Measurements from ENCODE around the gene C20orf141. TPM values are rescaled to one million over a fixed set of nuclear protein-coding genes. Genes with fewer than 3 reads are reported as not detected.

Gene C20orf141
- total and polyA plus RNA-seq, 2 of the 4 experiments (the other 2 are of a cell fraction): 0.36 to 0.91 TPM

- TF ChIP-seq RCOR1 (IDR thresholded peaks at IDR 0.05; ENCODE audit: insufficient replicate concordance, low read length): no peak
- TF ChIP-seq MAFK (IDR thresholded peaks at IDR 0.05; ENCODE audit: low read depth, low read length): no peak
- TF ChIP-seq CHD1 (IDR thresholded peaks at IDR 0.05; ENCODE audit: low read depth, low read length): no peak
- TF ChIP-seq MXI1 (IDR thresholded peaks at IDR 0.05; ENCODE audit: borderline replicate concordance, low read depth, low read length): no peak
- no peak for TF ChIP-seq CEBPB (IDR thresholded peaks at IDR 0.05; ENCODE audit: low read depth, low read length)
Observed at GRCh38 chr20:2801286-2801728, 13.5 kb upstream of the C20orf141 start (continued).

GRCh38 chr20:2804041-2804828 lies 10.6 kb upstream of the C20orf141 start:
- no peak overlapping the region for H2BK5ac ChIP-seq (ENCODE audit: low read depth, low read length, poor library complexity, severe bottlenecking)
- no peaks in the 10 kb centered on the region for H3K79me1 ChIP-seq (ENCODE audit: low read depth in 1 of 2, low read length in 2 of 2)
- H3K9me1 ChIP-seq (ENCODE audit: insufficient read depth, low read length): peaks cover 3% of the 10 kb centered on the region; the same call in 1 of the 2 replicates
- no peak overlapping the region for H3K18ac ChIP-seq (ENCODE audit: low read depth, low read length)
- peaks cover 74% of the 10 kb centered on the region for H3K27me3 ChIP-seq (ENCODE audit: control insufficient read depth, insufficient read depth, low read length)
- WGBS, 2 experiments (ENCODE audit: extremely low coverage in 2 of 2, insufficient read length in 1 of 2): 88% methylated on average over 6 of the region's 16 CpGs; no CpG with 5 or more reads in 1 of the 2 experiments
- no peak overlapping the region for H4K8ac ChIP-seq (ENCODE audit: low read depth in 2 of 2, low read length in 2 of 2)
- H3K9me3 ChIP-seq (ENCODE audit: control insufficient read depth, insufficient read depth, low read length): 0 out of 2 replicates have a peak, but pooled peaks cover 9% of the 10 kb centered on the region
- no peak overlapping the region for H2AK5ac ChIP-seq (ENCODE audit: low read depth, low read length)
- dilution Hi-C loops (cut with HindIII; ENCODE audit: low sequenced_read_pairs, unreplicated experiment) (no loop called here), intact Hi-C loops (cut with micrococcal nuclease) (no loop called here), in situ Hi-C loops (cut with MboI; ENCODE audit: low sequenced_read_pairs) (loop anchor here (25.0 kb wide), 1 partner anchor 692 kb away; the partner anchor contains the start of gene STK35)
- no peak overlapping the region for H2AFZ ChIP-seq (replicated peaks; ENCODE audit: low read length, poor library complexity)
- H4K91ac ChIP-seq (ENCODE audit: insufficient read depth, low read depth, low read length): no peak overlapping the region
- CTCF ChIA-PET: no interaction called here
- no peak overlapping the region for H3K4me3 ChIP-seq (ENCODE audit: insufficient read depth, low read depth, low read length)
- H3K36me3 ChIP-seq (ENCODE audit: control insufficient read depth, insufficient read depth, low read length): no peaks in the 10 kb centered on the region
- no peak overlapping the region for H3K14ac ChIP-seq (replicated peaks; ENCODE audit: low read depth, low read length)
- H3K4ac ChIP-seq (ENCODE audit: low read depth, low read length): no peak overlapping the region
- no peaks in the 10 kb centered on the region for H4K20me1 ChIP-seq (ENCODE audit: insufficient read depth, low read length)
- POLR2A ChIA-PET (ENCODE audit: unreplicated experiment): no interaction called here
- no peak for TF ChIP-seq CHD1 (IDR thresholded peaks at IDR 0.05; ENCODE audit: low read depth, low read length)
- no peak for TF ChIP-seq RFX5 (IDR thresholded peaks at IDR 0.05; ENCODE audit: low read depth, low read length)
- no peak for TF ChIP-seq NFE2L2 (IDR thresholded peaks at IDR 0.05; ENCODE audit: low read depth, low read length)
- H3K27ac ChIP-seq (ENCODE audit: insufficient read depth, low read length): no peak overlapping the region
- no peak overlapping the region for H2BK15ac ChIP-seq (ENCODE audit: low read depth, low read length)
- no TSS peak for BruUV-seq (replicated peaks)
- no peak overlapping the region for H2AK9ac ChIP-seq (replicated peaks; ENCODE audit: low read depth, low read length, poor library complexity)
- no peak overlapping the region for H2BK20ac ChIP-seq (ENCODE audit: low read depth, low read length)
- DNase-seq: no peak
- peaks cover 3% of the 10 kb centered on the region; the same call in 1 of the 2 replicates for H3K4me1 ChIP-seq (ENCODE audit: control insufficient read depth, insufficient read depth, low read length)
- no peak overlapping the region for H3K4me2 ChIP-seq (ENCODE audit: low read depth, low read length)
- no peak overlapping the region for H3K56ac ChIP-seq (ENCODE audit: extremely low read depth, insufficient read depth, low read length)
- no peak overlapping the region for H2BK120ac ChIP-seq (ENCODE audit: low read depth, low read length)
- H4K5ac ChIP-seq (ENCODE audit: low read depth, low read length): no peak overlapping the region
- H3K23ac ChIP-seq (ENCODE audit: low read depth, low read length): no peak overlapping the region
- ATAC-seq (ENCODE audit: low read depth): no peak
- no peak overlapping the region for H3K9ac ChIP-seq (ENCODE audit: low read depth, low read length)
